GM12892 (cell line): Measurements from ENCODE around the gene TSEN2.

Experiments used
- POLR2A ChIP-seq: IDR thresholded peaks from 2 replicates; pipeline ENCODE4 v1.6.1; 2011; ENCODE audit warnings: low read depth, low read length, control low read depth
- POLR2AphosphoS5 ChIP-seq: IDR thresholded peaks from 2 replicates; pipeline ENCODE4 v1.6.1; 2011; ENCODE audit warnings: low read depth, low read length, control low read depth
- TAF1 ChIP-seq: IDR thresholded peaks from 2 replicates; pipeline ENCODE4 v1.6.1; 2011; ENCODE audit warnings: low read depth, mild to moderate bottlenecking, control low read depth, low read length, borderline replicate concordance

GRCh38 chr3:12472796-12473195 is 11.5 kb upstream of the TSEN2 start:
- no peak for TF ChIP-seq POLR2AphosphoS5
- TF ChIP-seq POLR2A = no peak
- TF ChIP-seq TAF1 = no peak
